Astrocyte (in vitro differentiated cells and primary cell): ENCODE measurements around the gene C5AR1. TPM values are rescaled to one million over a fixed set of nuclear protein-coding genes. Genes with fewer than 3 reads are reported as not detected.

Source experiments
- DNase-seq: peaks from one replicate; pipeline ENCODE4 v3.0.0-alpha.2; 2010; ENCODE audit warnings: low read depth
- FAIRE-seq: peaks from 2 replicates; lab custom pipeline; 2011; peaks lifted over from hg19 to GRCh38; lab: Jason Lieb, UNC
- H2AFZ ChIP-seq: 2 replicates; pipeline ENCODE4 v1.6.0; 2012; ENCODE audit warnings: low read depth, low read length, inconsistent platforms
- H3K27ac ChIP-seq: 2 replicates; pipeline ENCODE4 v1.5.1; 2011; ENCODE audit warnings: low read depth, low read length, inconsistent platforms
- H3K27me3 ChIP-seq: 2 replicates; pipeline ENCODE4 v1.6.0; 2011; ENCODE audit warnings: low read length, inconsistent platforms; ENCODE audit not compliant: insufficient read depth
- H3K36me3 ChIP-seq: 2 replicates; pipeline ENCODE4 v1.5.1; 2011; ENCODE audit warnings: low read length, inconsistent platforms; ENCODE audit not compliant: insufficient read depth
- H3K4me1 ChIP-seq: 2 replicates; pipeline ENCODE4 v1.5.1; 2011; ENCODE audit warnings: low read length, inconsistent platforms; ENCODE audit not compliant: insufficient read depth
- H3K4me2 ChIP-seq: 2 replicates; pipeline ENCODE4 v1.6.0; 2012; ENCODE audit warnings: low read length, inconsistent platforms
- H3K4me3 ChIP-seq: 2 replicates; pipeline ENCODE4 v1.5.1; 2011; ENCODE audit warnings: low read depth, mild to moderate bottlenecking, low read length, inconsistent platforms; ENCODE audit not compliant: insufficient read depth
- H3K79me2 ChIP-seq: 2 replicates; pipeline ENCODE4 v1.6.0; 2012; ENCODE audit warnings: mild to moderate bottlenecking, low read length, inconsistent platforms; ENCODE audit not compliant: insufficient read depth
- H3K9ac ChIP-seq: 2 replicates; pipeline ENCODE4 v1.6.0; 2012; ENCODE audit warnings: mild to moderate bottlenecking, low read length, inconsistent platforms
- H3K9me3 ChIP-seq: 2 replicates; pipeline ENCODE4 v1.5.1; 2012; ENCODE audit warnings: low read depth, mild to moderate bottlenecking, low read length, inconsistent platforms; ENCODE audit not compliant: insufficient read depth
- H4K20me1 ChIP-seq: 2 replicates; pipeline ENCODE4 v1.6.0; 2012; ENCODE audit warnings: low read length, inconsistent platforms; ENCODE audit not compliant: insufficient read depth
- H3K27ac Mint-ChIP-seq: one replicate; pipeline ENCODE4 v1.8.0; 2021; ENCODE audit warnings: mild to moderate bottlenecking, mixed read lengths; ENCODE audit not compliant: unreplicated experiment
- H3K27me3 Mint-ChIP-seq: one replicate; pipeline ENCODE4 v1.8.0; 2021; ENCODE audit warnings: low read depth, mixed read lengths; ENCODE audit not compliant: unreplicated experiment
- H3K36me3 Mint-ChIP-seq: one replicate; pipeline ENCODE4 v1.8.0; 2021; ENCODE audit warnings: low read depth, mixed read lengths; ENCODE audit not compliant: unreplicated experiment
- H3K4me1 Mint-ChIP-seq: one replicate; pipeline ENCODE4 v1.8.0; 2021; ENCODE audit warnings: low read depth, mixed read lengths; ENCODE audit not compliant: unreplicated experiment
- H3K4me3 Mint-ChIP-seq: one replicate; pipeline ENCODE4 v1.8.0; 2021; ENCODE audit warnings: mild to moderate bottlenecking, moderate library complexity, mixed read lengths; ENCODE audit not compliant: unreplicated experiment
- H3K9me3 Mint-ChIP-seq: one replicate; pipeline ENCODE4 v1.8.0; 2021; ENCODE audit warnings: mild to moderate bottlenecking, mixed read lengths; ENCODE audit not compliant: unreplicated experiment
- EZH2 ChIP-seq: IDR thresholded peaks from 2 replicates; pipeline ENCODE4 v1.6.1; 2012; ENCODE audit warnings: mild to moderate bottlenecking, low read length, inconsistent platforms; ENCODE audit not compliant: insufficient read depth
- total RNA-seq: library from RNA; stranded (reverse); gene quantifications from 2 replicates; pipeline ENCODE4 v1.2.1, GENCODE V29; 2021
- TF ChIP-seq, protein P1 (sequence below): IDR thresholded peaks from 2 replicates; pipeline ENCODE4 v1.5.1; 2011; ENCODE audit warnings: low read depth, mild to moderate bottlenecking, inconsistent platforms, low read length, moderate library complexity; ENCODE audit not compliant: insufficient read depth

Gene C5AR1
- total RNA-seq, 1 donor from 2014 or later: 4.6 TPM

- no peak for FAIRE-seq
- peaks cover 4% of the 10 kb centered on the region for H3K27me3 Mint-ChIP-seq
- H3K4me1 Mint-ChIP-seq: peaks cover 7% of the 10 kb centered on the region
Observed at GRCh38 chr19:47312366-47313006, 2.8 kb downstream of the C5AR1 start.

GRCh38 chr19:47313754-47314295, 4.2 kb downstream of the C5AR1 start:
- Histone ChIP-seq H3K27me3 (peaks cover 3% of the 10 kb centered on the region), H3K9me3 (no peaks in the 10 kb centered on the region), H3K4me2 (no peak overlapping the region), H3K27ac (no peak overlapping the region), H2AFZ (no peak overlapping the region), H3K4me3 (no peak overlapping the region), H3K79me2 (no peaks in the 10 kb centered on the region), H3K9ac (no peak overlapping the region), H3K36me3 (no peaks in the 10 kb centered on the region), H3K4me1 (peaks cover 7% of the 10 kb centered on the region), H4K20me1 (no peaks in the 10 kb centered on the region)
- TF ChIP-seq EZH2: no peak
- TF ChIP-seq, protein P1, sequence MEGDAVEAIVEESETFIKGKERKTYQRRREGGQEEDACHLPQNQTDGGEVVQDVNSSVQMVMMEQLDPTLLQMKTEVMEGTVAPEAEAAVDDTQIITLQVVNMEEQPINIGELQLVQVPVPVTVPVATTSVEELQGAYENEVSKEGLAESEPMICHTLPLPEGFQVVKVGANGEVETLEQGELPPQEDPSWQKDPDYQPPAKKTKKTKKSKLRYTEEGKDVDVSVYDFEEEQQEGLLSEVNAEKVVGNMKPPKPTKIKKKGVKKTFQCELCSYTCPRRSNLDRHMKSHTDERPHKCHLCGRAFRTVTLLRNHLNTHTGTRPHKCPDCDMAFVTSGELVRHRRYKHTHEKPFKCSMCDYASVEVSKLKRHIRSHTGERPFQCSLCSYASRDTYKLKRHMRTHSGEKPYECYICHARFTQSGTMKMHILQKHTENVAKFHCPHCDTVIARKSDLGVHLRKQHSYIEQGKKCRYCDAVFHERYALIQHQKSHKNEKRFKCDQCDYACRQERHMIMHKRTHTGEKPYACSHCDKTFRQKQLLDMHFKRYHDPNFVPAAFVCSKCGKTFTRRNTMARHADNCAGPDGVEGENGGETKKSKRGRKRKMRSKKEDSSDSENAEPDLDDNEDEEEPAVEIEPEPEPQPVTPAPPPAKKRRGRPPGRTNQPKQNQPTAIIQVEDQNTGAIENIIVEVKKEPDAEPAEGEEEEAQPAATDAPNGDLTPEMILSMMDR: no peak
- peaks cover 24% of the 10 kb centered on the region for H3K36me3 Mint-ChIP-seq
- H3K27ac Mint-ChIP-seq: no peak overlapping the region
- DNase-seq (no peak), FAIRE-seq (no peak)
- peaks cover 10% of the 10 kb centered on the region for H3K9me3 Mint-ChIP-seq
- peaks cover 7% of the 10 kb centered on the region for H3K4me1 Mint-ChIP-seq
- H3K4me3 Mint-ChIP-seq: no peak overlapping the region
- peaks cover 7% of the 10 kb centered on the region for H3K27me3 Mint-ChIP-seq

More at GRCh38 chr19:47312366-47313006, 2.8 kb downstream of the C5AR1 start:
- no peak for DNase-seq
- no peak overlapping the region for H3K9ac ChIP-seq
- H3K79me2 ChIP-seq: no peaks in the 10 kb centered on the region
- Mint-ChIP-seq H3K9me3 (peaks cover 10% of the 10 kb centered on the region), H3K36me3 (peaks cover 24% of the 10 kb centered on the region), H3K4me3 (no peak overlapping the region), H3K27ac (no peak overlapping the region)
- H3K4me2 ChIP-seq: no peak overlapping the region
- H3K4me1 ChIP-seq: peaks cover 7% of the 10 kb centered on the region
- no peak overlapping the region for H3K27ac ChIP-seq
- peaks cover 3% of the 10 kb centered on the region for H3K27me3 ChIP-seq
- no peak overlapping the region for H3K4me3 ChIP-seq
- H3K36me3 ChIP-seq: no peaks in the 10 kb centered on the region
- no peak overlapping the region for H2AFZ ChIP-seq
- no peaks in the 10 kb centered on the region for H3K9me3 ChIP-seq
- H4K20me1 ChIP-seq: no peaks in the 10 kb centered on the region
- TF ChIP-seq, protein P1: no peak
- TF ChIP-seq EZH2: no peak
